BLaER1 treated with 17β-estradiol and CSF1 and Interleukin-3, amounts not matched to agents 10 nM and 100 nM (cell line): ENCODE results near the gene ADAMTS12.
A peak's percentile ranks its signal among the peaks of the same experiment; 100 is the strongest.

Experiments used
- H3K27ac ChIP-seq, 11 experiments: shearing (Covaris generic); formaldehyde crosslinking; 2 replicates each; pipeline ENCODE4 v1.8.1; 2022
- H3K27me3 ChIP-seq, 11 experiments: shearing (Covaris generic); formaldehyde crosslinking; 2 replicates each; pipeline ENCODE4 v1.8.1; 2022
- H3K36me3 ChIP-seq, 11 experiments: shearing (Covaris generic); formaldehyde crosslinking; 2 replicates each; pipeline ENCODE4 v1.8.1; 2022
- H3K4me1 ChIP-seq, 10 experiments: shearing (Covaris generic); formaldehyde crosslinking; 2 replicates each; pipeline ENCODE4 v1.8.1; 2022
- H3K4me2 ChIP-seq, 11 experiments: shearing (Covaris generic); formaldehyde crosslinking; 2 replicates each; pipeline ENCODE4 v1.8.1; 2022
- H3K4me3 ChIP-seq, 10 experiments: shearing (Covaris generic); formaldehyde crosslinking; 2 replicates each; pipeline ENCODE4 v1.8.1; 2022
- H3K9ac ChIP-seq, 11 experiments: shearing (Covaris generic); formaldehyde crosslinking; 2 replicates each; pipeline ENCODE4 v1.8.1; 2022
- H3K9me3 ChIP-seq, 11 experiments: shearing (Covaris generic); formaldehyde crosslinking; replicated peaks in 1 of 11; 2 replicates each; pipeline ENCODE4 v1.8.1; 2022
- H4K20me1 ChIP-seq, 11 experiments: shearing (Covaris generic); formaldehyde crosslinking; 2 replicates each; pipeline ENCODE4 v1.8.1; 2022
- Cebpa-rat ChIP-seq, 11 experiments: shearing (Covaris generic); IDR thresholded peaks; 2 replicates each; pipeline ENCODE4 v1.8.1; 2022

The ADAMTS12 gene

GRCh38 chr5:33507426-33507825 is 384.4 kb downstream of the ADAMTS12 start:
- no peak overlapping the region for H3K4me2 ChIP-seq
- H3K36me3 ChIP-seq = no peaks in the 10 kb centered on the region
- H3K27me3 ChIP-seq = no peaks in the 10 kb centered on the region
- no peak for TF ChIP-seq Cebpa-rat (IDR thresholded peaks at IDR 0.05)
- no peaks in the 10 kb centered on the region for H4K20me1 ChIP-seq
- no peaks in the 10 kb centered on the region for H3K4me1 ChIP-seq
- no peak overlapping the region for H3K9ac ChIP-seq
- H3K4me3 ChIP-seq = no peak overlapping the region
- peaks cover 0 to 1% (median 0%) of the 10 kb centered on the region in 11 experiments; a peak in 1 of 22 replicates for H3K9me3 ChIP-seq
- H3K27ac ChIP-seq = no peak overlapping the region

- H3K27ac ChIP-seq = no peak overlapping the region
- no peak overlapping the region for H3K4me2 ChIP-seq
- TF ChIP-seq Cebpa-rat (IDR thresholded peaks at IDR 0.05) = no peak
- no peak overlapping the region for H3K9ac ChIP-seq
- no peaks in the 10 kb centered on the region for H3K27me3 ChIP-seq
- H3K9me3 ChIP-seq = peaks cover 0 to 8% (median 0%) of the 10 kb centered on the region in 11 experiments; a peak in 5 of 22 replicates
- no peaks in the 10 kb centered on the region for H3K4me1 ChIP-seq
- no peak overlapping the region for H3K4me3 ChIP-seq
- no peaks in the 10 kb centered on the region for H4K20me1 ChIP-seq
- no peaks in the 10 kb centered on the region for H3K36me3 ChIP-seq
These were observed 387.2 kb downstream of the ADAMTS12 start for GRCh38 chr5:33504570-33504969.

DNA sequence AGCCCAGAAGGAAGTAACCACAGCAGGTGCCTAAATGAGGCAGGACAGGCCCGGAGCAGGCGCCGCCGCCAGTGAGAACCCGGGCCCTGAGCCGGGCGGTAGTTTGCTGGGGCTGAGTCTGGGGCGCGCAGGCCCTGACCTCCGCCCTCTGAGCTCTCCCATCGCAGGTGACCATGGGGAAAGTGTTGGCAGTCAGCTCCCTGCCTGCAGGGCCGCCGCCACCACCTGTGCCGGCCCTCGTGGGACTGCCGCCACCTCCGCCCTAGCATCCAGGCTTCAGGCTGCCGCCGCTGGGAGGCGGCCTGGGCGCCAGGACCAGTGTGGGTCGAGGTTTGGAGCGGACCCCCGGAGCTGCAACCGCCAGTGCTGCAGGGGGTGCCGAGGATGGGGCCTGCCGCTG is 389.9 kb downstream of the ADAMTS12 start:
- Histone ChIP-seq H3K36me3 (no peaks in the 10 kb centered on the region), H3K4me3 (no peak overlapping the region), H3K9me3 (peaks cover 0 to 8% (median 0%) of the 10 kb centered on the region in 11 experiments; a peak in 5 of 22 replicates), H3K4me1 (no peaks in the 10 kb centered on the region), H4K20me1 (no peaks in the 10 kb centered on the region), H3K27ac (no peak overlapping the region), H3K27me3 (no peaks in the 10 kb centered on the region), H3K4me2 (no peak overlapping the region), H3K9ac (no peak overlapping the region)
- TF ChIP-seq Cebpa-rat (IDR thresholded peaks at IDR 0.05) = no peak

GRCh38 chr5:33501260-33501659 is 390.5 kb downstream of the ADAMTS12 start:
- Histone ChIP-seq H3K27me3 (no peaks in the 10 kb centered on the region), H4K20me1 (no peaks in the 10 kb centered on the region), H3K4me3 (no peak overlapping the region), H3K4me1 (no peaks in the 10 kb centered on the region), H3K9me3 (peaks cover 0 to 8% (median 0%) of the 10 kb centered on the region in 11 experiments; a peak in 5 of 22 replicates), H3K9ac (no peak overlapping the region), H3K27ac (no peak overlapping the region), H3K36me3 (no peaks in the 10 kb centered on the region), H3K4me2 (no peak overlapping the region)
- no peak for TF ChIP-seq Cebpa-rat (IDR thresholded peaks at IDR 0.05)

DNA sequence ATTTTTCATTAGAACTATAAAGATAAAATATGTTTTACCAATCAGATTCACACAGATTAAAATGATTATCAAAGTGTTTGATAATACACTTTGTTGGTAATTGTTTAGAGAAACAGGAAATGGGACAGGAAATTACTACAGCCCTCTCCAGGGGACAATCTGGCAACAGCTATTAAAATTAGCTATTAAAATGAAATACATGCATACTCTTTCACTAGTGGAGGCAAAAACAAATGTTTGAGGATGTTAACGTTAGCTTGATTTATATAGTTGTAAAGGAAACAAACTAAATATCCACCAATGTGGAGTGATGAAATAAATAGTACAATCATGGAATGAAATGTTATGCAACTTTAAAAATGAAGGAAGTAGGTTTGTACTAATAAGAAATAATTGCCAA is 397.3 kb downstream of the ADAMTS12 start:
- Histone ChIP-seq H3K9ac (no peak overlapping the region), H3K4me2 (peak overlapping the region; percentile 11 to 68 (median 41); a peak in 16 of 22 replicates), H4K20me1 (no peaks in the 10 kb centered on the region), H3K27ac (peak overlapping the region in 6 of 11 experiments; percentile 2 to 59 (median 30); a peak in 6 of 22 replicates), H3K4me1 (peaks cover 8 to 22% (median 14%) of the 10 kb centered on the region in 10 experiments), H3K9me3 (peaks cover 0 to 9% (median under 1%) of the 10 kb centered on the region in 11 experiments; a peak in 6 of 22 replicates), H3K4me3 (no peak overlapping the region), H3K27me3 (no peaks in the 10 kb centered on the region), H3K36me3 (no peaks in the 10 kb centered on the region)
- TF ChIP-seq Cebpa-rat (IDR thresholded peaks at IDR 0.05) = no peak

DNA sequence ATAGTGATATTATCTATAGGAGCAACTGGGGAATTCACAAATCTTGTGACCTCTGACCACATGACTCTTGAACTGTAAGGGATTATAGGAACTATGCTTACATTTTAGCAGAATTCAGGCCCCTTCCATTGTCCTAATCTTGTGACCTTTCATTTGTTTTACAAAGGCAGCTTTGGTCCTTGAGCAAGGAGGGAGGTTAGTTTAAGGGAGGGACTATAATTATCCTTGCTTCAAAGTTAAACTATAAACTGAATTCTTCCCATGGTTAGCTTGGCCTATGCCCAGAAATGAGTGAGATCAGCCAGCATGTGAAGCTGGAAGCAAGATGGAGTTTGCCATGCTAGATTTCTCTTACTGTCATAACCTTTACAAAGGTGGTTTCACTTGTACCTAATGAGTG is 399.8 kb downstream of the ADAMTS12 start:
- Histone ChIP-seq H3K4me2 (no peak overlapping the region), H3K9me3 (peaks cover 4 to 19% (median 10%) of the 10 kb centered on the region in 11 experiments; a peak in 12 of 22 replicates), H3K27me3 (no peaks in the 10 kb centered on the region), H4K20me1 (no peaks in the 10 kb centered on the region), H3K4me3 (no peak overlapping the region), H3K27ac (no peak overlapping the region), H3K9ac (no peak overlapping the region), H3K4me1 (peaks cover 8 to 22% (median 14%) of the 10 kb centered on the region in 10 experiments), H3K36me3 (no peaks in the 10 kb centered on the region)
- TF ChIP-seq Cebpa-rat (IDR thresholded peaks at IDR 0.05) = no peak

GRCh38 chr5:33490071-33490665 is 401.6 kb downstream of the ADAMTS12 start:
- Histone ChIP-seq H3K4me1 (peaks cover 8 to 17% (median 13%) of the 10 kb centered on the region in 10 experiments), H4K20me1 (no peaks in the 10 kb centered on the region), H3K9ac (no peak overlapping the region), H3K9me3 (peaks cover 4 to 19% (median 10%) of the 10 kb centered on the region in 11 experiments; a peak in 12 of 22 replicates), H3K4me2 (no peak overlapping the region), H3K27ac (no peak overlapping the region), H3K4me3 (no peak overlapping the region), H3K27me3 (no peaks in the 10 kb centered on the region), H3K36me3 (no peaks in the 10 kb centered on the region)
- TF ChIP-seq Cebpa-rat (IDR thresholded peaks at IDR 0.05) = no peak

DNA sequence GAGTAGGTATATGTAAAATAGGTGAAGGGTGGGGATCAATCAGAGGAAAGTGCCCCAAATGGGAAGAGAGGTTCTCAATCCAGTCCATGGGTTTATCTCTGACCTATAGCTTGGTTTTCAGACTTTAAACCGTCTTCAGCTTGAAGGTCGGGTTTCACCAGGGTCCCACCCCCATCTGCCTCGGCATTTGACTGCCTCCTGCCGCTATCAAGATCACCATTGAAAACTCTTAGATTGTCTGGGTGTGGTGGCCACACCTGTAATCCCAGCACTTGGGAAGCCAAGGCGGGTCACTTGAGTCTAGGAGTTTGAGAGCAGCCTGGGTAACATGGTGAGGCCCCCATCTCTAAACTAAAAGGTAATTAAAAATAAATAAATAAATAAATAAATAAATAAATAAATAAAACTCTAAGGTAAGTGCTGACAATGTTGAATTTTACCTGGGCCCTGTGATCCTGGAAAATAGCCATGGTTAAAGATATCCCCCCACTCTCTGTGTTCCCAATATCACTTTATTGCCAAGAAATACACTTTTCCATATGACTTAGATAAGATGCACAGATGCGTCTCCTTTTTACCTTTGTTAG is 402.2 kb downstream of the ADAMTS12 start:
- Histone ChIP-seq H3K4me3 (no peak overlapping the region), H3K4me1 (peaks cover 6 to 11% (median 8%) of the 10 kb centered on the region in 10 experiments), H4K20me1 (no peaks in the 10 kb centered on the region), H3K27me3 (no peaks in the 10 kb centered on the region), H3K9me3 (peaks cover 4 to 19% (median 10%) of the 10 kb centered on the region in 11 experiments; a peak in 12 of 22 replicates), H3K4me2 (no peak overlapping the region), H3K9ac (no peak overlapping the region), H3K27ac (no peak overlapping the region), H3K36me3 (no peaks in the 10 kb centered on the region)
- no peak for TF ChIP-seq Cebpa-rat (IDR thresholded peaks at IDR 0.05)

GRCh38 chr5:33488558-33489355 is 403.0 kb downstream of the ADAMTS12 start:
- no peak overlapping the region for H3K27ac ChIP-seq
- H3K4me1 ChIP-seq = peaks cover 0 to 3% (median under 1%) of the 10 kb centered on the region in 10 experiments; a peak in 8 of 20 replicates
- H3K27me3 ChIP-seq = no peaks in the 10 kb centered on the region
- no peaks in the 10 kb centered on the region for H4K20me1 ChIP-seq
- TF ChIP-seq Cebpa-rat (IDR thresholded peaks at IDR 0.05) = no peak
- H3K4me3 ChIP-seq = no peak overlapping the region
- no peak overlapping the region for H3K4me2 ChIP-seq
- peaks cover 4 to 15% (median 10%) of the 10 kb centered on the region in 11 experiments; a peak in 12 of 22 replicates for H3K9me3 ChIP-seq
- no peaks in the 10 kb centered on the region for H3K36me3 ChIP-seq
- no peak overlapping the region for H3K9ac ChIP-seq
